ENCODE results near the gene C2orf69.

The C2orf69 gene

GRCh38 chr2:199911052-199911876, at the start of gene C2orf69:
Gene C2orf69, plus strand, starts transcription at chr2:199911293. Its CDS starts 146 bp downstream, at chr2:199911439.
- TF ChIP-seq CTCF (IDR thresholded peaks at IDR 0.05; ENCODE audit: control insufficient read depth, insufficient read depth, low read depth, low read length, missing control alignments), result no peak
- H3K4me3 ChIP-seq (ENCODE audit: control insufficient read depth, low read depth, low read length), result peak within 1 kb of the TSS; percentile 95
- peak; percentile 84 for DNase-seq (ENCODE audit: low read depth)

- DNase-seq (ENCODE audit: low read depth), result no peak
Measured at GRCh38 chr2:199862788-199863187, 48.3 kb upstream of the C2orf69 start.

GRCh38 chr2:199865905-199866304, 45.2 kb upstream of the C2orf69 start:
- DNase-seq (ENCODE audit: low read depth), result no peak
- no peak for TF ChIP-seq CTCF (IDR thresholded peaks at IDR 0.05; ENCODE audit: control insufficient read depth, insufficient read depth, low read depth, low read length, missing control alignments)
- H3K4me3 ChIP-seq (ENCODE audit: control insufficient read depth, low read depth, low read length), result no peak overlapping the region

More at GRCh38 chr2:199862788-199863187, 48.3 kb upstream of the C2orf69 start:
- H3K4me3 ChIP-seq (ENCODE audit: control insufficient read depth, low read depth, low read length), result no peak overlapping the region
- TF ChIP-seq CTCF (IDR thresholded peaks at IDR 0.05; ENCODE audit: control insufficient read depth, insufficient read depth, low read depth, low read length, missing control alignments), result no peak

- no peak for DNase-seq (ENCODE audit: low read depth)
- TF ChIP-seq CTCF (IDR thresholded peaks at IDR 0.05; ENCODE audit: control insufficient read depth, insufficient read depth, low read depth, low read length, missing control alignments), result no peak
- no peak overlapping the region for H3K4me3 ChIP-seq (ENCODE audit: control insufficient read depth, low read depth, low read length)
Measured at GRCh38 chr2:199868431-199869226, 42.5 kb upstream of the C2orf69 start.

GRCh38 chr2:199869227-199869541, 41.9 kb upstream of the C2orf69 start:
- TF ChIP-seq CTCF (IDR thresholded peaks at IDR 0.05; ENCODE audit: control insufficient read depth, insufficient read depth, low read depth, low read length, missing control alignments), result no peak
- no peak for DNase-seq (ENCODE audit: low read depth)
- no peak overlapping the region for H3K4me3 ChIP-seq (ENCODE audit: control insufficient read depth, low read depth, low read length)

GRCh38 chr2:199869653-199870052, 41.4 kb upstream of the C2orf69 start:
- no peak overlapping the region for H3K4me3 ChIP-seq (ENCODE audit: control insufficient read depth, low read depth, low read length)
- DNase-seq (ENCODE audit: low read depth), result no peak

More at GRCh38 chr2:199869653-199870052, 41.4 kb upstream of the C2orf69 start:
- TF ChIP-seq CTCF (IDR thresholded peaks at IDR 0.05; ENCODE audit: control insufficient read depth, insufficient read depth, low read depth, low read length, missing control alignments), result no peak

Data from AG09309 (cell line).